GM18499 (cell line): Measurements from ENCODE around the gene PPIG.
"Not testable (repeated sequence)": the region's sequence is repeated elsewhere in the genome, so short reads cannot be mapped to it uniquely, and the experiment has no call there.

Experiments used
- ATAC-seq: cut with Tn5 transposase; IDR thresholded peaks from one replicate; pipeline ENCODE4 v1.9.1; 2021; ENCODE audit warnings: moderate number of reproducible peaks; ENCODE audit not compliant: insufficient read depth, unreplicated experiment

PPIG gene

DNA sequence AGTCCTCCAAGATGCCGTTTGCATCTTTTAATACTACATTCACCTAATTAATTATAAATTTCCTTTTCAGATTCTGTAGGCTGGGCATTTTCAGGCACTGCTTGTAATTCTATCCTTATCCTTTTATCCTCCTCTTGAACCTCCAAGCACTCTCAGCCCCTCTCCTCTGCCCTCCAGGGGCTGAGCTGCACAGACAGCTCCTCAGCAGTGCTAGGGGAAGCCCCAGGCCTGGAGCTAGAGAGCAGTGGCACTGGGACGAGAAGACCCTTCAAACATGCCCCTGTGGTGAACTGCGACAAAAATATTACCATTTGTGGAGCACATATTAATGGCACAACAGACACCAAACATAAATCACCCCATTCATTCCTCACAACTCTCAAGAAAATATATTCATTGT lies 77.1 kb downstream of the PPIG start:
- no peak for ATAC-seq

- ATAC-seq, result no peak
Observed at GRCh38 chr2:169662744-169663143, 78.6 kb downstream of the PPIG start.

DNA sequence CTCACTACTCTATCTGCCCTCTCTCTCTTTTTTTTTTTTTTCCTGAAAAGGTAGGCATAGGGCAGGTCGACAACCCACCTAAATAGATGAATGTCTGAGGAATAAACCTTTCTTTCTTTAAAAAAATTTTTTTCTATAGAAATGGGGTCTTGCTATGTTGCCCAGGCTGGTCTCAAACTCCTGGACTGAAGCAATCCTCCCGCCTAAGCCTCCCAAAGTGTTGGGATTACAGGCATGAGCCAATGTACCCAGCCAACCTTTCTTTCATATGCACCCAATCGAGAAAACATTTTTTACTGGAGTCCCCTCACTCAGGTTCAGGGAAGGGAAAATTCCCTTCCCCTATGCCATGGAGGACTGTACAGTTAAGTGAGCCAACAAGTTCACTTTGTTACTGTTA lies 79.1 kb downstream of the PPIG start:
- ATAC-seq, result no peak

DNA sequence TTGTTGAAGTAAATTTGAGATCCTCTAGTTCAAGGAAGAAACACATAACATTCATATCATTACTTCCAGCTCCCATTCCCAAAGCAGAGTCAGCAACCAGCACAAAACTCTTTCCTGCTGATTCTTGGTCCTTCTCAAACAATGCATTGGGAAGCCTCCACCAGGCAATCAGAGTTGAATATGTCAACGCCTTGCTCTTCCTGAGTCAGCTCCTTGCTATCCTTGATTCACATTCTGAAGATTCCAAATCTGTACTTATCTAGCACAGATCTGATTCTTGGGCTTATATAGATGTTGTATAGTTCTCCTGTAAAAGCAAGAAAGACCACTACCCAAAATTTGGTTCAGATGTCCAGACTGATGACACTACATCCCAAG lies 80.4 kb downstream of the PPIG start:
- ATAC-seq, result no peak

DNA sequence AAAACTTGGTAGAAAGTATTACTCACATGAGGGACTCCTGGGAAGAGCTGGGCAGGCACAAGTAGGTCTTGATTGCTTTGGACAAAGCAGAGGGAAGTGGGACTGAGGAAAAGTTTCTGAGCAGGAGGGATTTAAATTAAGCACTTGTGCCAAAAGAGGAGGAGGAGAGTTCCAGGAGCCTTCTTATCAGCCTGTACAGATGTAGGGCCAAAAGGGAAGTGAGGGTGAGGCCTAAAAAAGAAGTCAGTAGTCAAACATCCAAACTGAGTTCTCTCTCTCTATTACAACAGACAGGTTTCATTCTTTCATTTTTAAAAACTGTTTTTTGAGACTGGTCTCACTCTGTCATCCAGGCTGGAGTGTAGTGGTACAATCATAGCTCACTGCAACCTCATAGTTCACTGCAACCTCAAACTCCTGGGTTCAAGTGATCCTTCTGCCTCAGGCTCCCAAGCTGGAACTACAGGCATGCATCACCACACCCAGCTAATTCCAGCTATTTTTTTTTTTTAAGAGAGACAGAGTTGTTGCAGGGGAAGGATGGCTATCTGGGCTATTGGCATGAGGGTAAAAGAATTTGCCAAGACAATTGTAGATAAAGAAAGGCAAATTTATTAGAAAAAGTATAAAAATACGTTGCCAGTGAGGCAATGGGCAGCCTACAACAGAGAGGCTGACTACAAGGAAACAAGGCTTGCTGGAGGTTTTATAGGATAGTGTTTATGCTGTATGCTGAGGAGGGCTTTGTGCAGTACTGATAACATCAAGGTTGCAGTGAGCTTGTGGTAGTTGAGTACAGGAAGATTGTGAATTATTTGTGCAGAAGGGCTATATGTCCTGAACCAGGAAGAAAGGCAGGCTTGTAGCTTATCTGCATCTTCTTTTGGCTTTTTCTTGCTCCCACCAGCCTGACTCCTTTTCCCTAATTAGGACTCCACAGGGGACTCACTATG lies 81.1 kb downstream of the PPIG start:
- no peak for ATAC-seq

- no peak for ATAC-seq
Observed at GRCh38 chr2:169667583-169667982, 83.4 kb downstream of the PPIG start.

DNA sequence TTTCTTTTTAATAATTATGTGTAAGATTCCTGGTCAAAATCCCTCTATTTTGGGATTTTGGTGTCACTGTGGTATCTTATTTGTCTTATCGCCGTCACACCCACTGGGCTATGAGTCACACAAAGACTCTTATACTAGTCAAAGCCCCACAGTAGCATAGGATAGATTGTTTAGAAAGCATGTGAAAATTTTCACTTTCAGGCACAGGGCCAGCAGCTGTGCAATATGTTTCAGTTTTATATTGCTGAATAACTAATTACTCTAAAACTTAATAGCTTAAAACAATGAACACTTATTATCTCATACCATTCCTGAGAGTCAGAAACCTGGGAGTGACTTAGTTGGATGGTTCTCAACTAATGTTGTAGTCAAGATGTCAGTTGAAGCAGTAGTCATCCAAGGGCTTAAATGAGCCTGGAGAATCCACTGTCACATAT lies 86.1 kb downstream of the PPIG start:
- ATAC-seq, result no peak

- no peak for ATAC-seq
Observed at GRCh38 chr2:169670937-169671336, 86.8 kb downstream of the PPIG start.

DNA sequence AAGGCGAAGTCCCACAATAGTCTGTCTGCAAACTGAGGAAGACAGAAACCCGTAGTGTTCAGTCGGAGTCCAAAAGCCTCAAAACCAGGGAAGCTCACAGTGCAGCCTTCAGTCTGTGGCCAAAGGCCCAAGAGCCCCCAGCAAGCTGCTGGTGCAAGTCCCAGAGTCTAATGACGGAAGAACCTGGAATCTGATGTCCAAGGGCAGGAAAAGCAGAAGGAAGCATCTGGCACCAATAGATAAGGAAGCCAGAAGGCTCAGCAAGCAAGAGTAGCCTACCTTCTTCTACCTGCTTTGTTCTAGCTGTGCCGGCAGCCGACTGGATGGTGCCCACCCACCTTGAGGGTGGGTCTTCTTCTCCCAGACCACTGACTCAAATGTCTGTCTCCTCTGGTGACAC lies 88.3 kb downstream of the PPIG start:
- ATAC-seq, result no peak

DNA sequence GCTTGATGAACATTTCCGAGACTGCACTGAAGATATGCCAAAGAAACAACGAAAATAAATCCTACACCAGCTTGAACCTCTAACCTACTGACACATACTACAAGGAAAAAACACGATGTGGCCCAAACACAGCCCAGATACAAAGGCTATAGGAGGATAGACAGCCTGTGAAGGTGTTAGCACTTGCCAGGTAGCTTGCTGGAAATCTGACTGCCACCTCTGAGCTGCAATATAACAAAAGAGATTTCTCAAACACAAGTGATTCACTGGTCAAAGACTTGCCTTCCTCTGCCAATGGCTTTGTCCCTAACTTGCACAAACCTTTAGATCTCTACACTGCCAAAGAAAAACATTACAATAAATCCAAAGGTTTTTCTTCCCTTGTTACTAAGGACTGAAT lies 89.0 kb downstream of the PPIG start:
- ATAC-seq, result no peak

GRCh38 chr2:169673921-169674320 lies 89.8 kb downstream of the PPIG start:
- no peak for ATAC-seq

GRCh38 chr2:169676357-169676756 lies 92.2 kb downstream of the PPIG start:
- ATAC-seq, result no peak

DNA sequence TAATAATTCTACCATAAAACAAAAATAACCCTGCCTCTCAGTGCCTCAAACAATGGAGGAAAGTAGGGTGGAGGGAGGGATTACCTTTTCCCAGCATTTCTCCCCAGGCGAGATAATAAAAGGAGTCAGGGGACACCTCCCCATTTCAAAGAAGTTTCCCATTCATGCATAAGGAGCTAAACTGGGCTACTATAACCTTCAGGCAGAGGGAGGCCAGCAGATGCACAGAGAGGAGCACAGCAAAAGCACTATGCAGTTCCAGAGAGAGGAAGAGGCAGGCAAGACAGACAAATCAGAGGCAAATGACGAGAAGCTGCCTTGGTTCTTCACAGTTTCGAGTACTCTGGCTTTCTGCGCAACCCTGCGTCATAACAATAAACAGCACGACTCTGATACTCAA lies 92.7 kb downstream of the PPIG start:
- ATAC-seq, result no peak

DNA sequence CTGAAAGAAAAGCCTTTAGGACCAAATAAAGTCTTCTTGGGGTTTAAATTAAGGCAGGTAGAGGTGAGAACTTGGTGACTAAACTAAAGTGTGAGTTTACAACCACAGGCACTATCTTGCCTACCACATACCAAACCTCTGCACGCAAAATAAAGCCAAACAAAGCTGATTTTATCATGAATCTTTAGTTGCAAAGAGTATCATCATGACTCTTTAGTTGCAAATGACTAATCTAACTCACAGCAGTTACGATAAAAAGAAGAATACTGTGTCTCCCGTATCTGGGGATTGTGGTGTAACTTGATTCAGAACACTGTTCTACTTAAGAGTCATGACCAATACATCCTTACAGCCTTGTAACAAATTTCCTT lies 98.9 kb downstream of the PPIG start:
- ATAC-seq, result no peak

DNA sequence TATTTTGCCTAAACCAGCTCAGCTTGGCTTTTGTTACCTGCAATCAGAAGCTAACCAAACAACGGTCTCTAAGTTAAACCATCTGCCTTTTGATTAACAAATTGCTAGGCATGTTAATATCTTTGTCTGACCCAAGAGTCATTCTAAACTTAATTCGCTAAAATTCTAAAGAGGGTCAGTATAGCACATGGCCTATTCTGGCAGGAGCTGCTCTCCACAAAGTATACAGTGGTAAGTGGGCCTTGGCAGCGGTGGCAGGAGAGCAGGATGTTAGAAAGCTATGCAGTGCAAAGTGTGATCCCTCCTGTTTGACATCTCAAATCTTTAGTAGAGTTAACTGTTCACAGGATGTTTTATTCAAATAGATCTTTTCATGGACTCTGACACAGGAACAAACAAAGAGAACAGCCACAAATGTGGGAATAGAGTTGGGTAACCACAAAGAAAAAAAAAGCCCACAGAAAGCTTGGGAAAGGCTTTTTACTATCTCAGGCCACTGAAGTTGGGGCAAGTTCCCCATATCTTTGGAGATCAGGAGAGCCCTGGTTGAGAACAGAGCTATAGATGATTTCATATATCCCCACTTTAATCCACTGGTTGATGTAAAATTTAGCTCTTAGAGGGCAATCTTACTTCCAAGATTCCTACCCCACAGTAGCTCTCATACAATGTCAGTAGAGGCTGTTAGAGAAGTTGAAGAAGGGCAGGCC lies 99.4 kb downstream of the PPIG start:
- no peak for ATAC-seq

- ATAC-seq, result no peak
Observed at GRCh38 chr2:169684135-169684565, 100.0 kb downstream of the PPIG start.

DNA sequence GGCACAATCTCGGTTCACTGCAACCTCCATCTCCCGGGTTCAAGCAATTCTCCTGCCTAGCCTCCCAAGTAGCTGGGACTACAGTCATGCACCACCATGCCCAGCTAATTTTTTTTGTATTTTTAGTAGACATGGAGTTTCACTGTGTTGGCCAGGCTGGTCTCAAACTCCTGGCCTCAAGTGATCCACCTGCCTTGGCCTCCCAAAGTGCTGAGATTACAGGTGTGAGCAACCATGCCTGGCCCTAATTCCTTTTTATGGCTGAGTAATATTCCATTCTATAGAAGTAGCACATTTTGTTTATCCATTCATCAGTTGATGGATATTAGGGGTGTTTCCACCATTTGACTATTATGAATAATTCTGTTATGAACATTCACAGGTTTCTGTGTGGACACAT lies 100.6 kb downstream of the PPIG start:
- ATAC-seq, result not testable (repeated sequence)

DNA sequence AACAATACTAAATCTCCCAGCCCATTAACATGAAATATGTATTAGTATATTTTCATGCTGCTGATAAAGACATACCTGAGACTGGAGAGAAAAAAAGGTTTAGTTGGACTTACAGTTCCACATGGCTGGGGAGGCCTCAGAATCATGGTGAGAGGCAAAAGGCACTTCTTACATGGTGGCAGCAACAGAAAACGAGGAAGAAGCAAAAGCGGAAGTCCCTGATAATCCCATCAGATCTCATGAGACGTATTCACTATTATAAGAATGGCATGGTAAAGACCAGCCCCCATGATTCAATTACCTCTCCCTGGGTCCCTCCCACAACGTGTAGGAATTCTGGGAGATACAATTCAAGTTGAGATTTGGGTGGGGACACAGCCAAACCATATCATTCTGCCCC lies 102.7 kb downstream of the PPIG start:
- ATAC-seq, result not testable (repeated sequence)

DNA sequence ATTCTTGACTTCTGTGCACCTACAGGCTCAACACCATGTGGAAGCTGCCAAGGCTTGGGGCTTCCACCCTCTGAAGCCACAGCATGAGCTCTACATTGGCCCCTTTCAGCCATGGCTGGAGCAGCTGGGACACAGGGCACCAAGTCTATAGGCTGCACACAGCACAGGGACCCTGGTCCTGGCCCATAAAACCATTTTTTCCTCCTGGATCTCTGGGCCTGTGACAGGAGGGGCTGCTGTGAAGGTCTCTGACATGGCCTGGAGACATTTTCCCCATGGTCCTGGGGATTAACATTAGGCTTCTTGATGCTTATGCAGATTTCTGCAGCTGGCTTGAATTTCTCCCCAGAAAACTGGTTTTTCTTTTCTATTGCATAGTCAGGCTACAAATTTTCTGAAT lies 103.8 kb downstream of the PPIG start:
- not testable (repeated sequence) for ATAC-seq

DNA sequence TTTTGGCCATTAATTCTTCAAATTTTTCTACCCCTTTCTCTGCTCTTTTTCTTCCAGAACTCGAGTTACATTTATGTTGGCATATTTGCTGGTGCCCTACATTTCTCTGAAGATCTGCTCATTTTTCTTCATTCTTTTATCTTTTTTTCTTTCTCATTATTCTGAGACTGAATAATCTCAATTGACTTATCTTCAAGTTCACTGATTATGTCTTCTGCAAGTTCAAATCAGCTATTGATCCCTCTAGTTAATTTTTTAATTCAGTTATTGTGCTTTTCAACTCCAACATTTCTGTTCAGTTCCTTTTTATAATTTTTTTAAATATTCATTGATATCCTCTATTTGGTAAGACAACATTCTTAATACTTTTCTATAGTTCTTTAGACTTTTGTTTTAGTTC lies 106.8 kb downstream of the PPIG start:
- no peak for ATAC-seq
